GM18858 (cell line): ENCODE results near the gene SLCO4A1.
A peak's percentile ranks its signal among the peaks of the same experiment; 100 is the strongest.

Source experiments
- ATAC-seq: cut with Tn5 transposase; IDR thresholded peaks from one replicate; pipeline ENCODE4 v1.9.1; 2021; ENCODE audit not compliant: unreplicated experiment

Gene SLCO4A1

GRCh38 chr20:62650551-62651284 lies 8.4 kb downstream of the SLCO4A1 start:
- no peak for ATAC-seq

GRCh38 chr20:62651285-62652021 lies 9.2 kb downstream of the SLCO4A1 start:
- ATAC-seq = peak; percentile 49

DNA sequence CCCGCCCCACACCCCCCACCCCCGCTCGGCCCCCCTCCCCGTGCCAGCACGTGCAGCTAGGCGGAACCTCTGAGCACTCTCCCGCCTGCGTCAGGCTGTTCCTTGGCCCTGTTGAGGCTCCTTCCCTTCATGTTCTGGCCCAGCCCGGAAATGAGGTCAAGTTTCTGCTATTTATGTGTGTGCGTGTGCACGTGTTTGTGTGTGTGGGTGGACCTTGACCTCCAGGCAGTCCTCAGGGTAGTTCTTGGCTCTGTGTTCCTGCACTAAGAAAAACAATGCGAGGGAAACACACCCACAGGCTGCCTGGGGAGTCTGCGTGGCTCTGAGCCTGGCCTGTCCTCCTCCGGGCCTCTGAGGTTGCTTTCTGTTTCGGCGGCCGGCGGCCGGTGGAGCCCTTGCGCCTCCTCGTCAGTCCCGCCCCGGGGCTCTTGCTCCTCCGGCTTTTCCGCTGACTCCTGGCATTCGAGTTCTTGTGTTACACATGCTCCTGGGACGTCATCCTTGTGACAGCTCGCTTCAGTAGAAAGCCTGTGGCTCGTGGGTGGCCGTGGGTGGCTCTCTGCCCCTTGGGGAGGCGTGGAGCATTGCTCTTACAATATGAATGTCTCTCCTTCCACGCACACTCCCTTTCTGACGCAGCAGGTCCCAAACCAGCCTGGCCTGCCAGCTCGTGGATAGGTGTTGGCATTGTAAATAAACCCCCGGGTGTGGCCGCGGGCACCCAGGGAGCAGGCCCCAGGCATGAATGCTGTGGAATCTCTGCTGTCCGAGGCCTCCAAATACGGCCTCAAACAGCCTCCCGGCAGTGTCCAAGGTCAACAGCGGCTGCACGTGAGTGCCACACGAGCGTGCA lies 10.0 kb downstream of the SLCO4A1 start:
- peak; percentile 41 for ATAC-seq

GRCh38 chr20:62652894-62653305 lies 10.6 kb downstream of the SLCO4A1 start:
- no peak for ATAC-seq

GRCh38 chr20:62653373-62653772 lies 11.1 kb downstream of the SLCO4A1 start:
- ATAC-seq = no peak

- ATAC-seq = no peak
Observed at GRCh38 chr20:62653951-62654685, 11.8 kb downstream of the SLCO4A1 start.

DNA sequence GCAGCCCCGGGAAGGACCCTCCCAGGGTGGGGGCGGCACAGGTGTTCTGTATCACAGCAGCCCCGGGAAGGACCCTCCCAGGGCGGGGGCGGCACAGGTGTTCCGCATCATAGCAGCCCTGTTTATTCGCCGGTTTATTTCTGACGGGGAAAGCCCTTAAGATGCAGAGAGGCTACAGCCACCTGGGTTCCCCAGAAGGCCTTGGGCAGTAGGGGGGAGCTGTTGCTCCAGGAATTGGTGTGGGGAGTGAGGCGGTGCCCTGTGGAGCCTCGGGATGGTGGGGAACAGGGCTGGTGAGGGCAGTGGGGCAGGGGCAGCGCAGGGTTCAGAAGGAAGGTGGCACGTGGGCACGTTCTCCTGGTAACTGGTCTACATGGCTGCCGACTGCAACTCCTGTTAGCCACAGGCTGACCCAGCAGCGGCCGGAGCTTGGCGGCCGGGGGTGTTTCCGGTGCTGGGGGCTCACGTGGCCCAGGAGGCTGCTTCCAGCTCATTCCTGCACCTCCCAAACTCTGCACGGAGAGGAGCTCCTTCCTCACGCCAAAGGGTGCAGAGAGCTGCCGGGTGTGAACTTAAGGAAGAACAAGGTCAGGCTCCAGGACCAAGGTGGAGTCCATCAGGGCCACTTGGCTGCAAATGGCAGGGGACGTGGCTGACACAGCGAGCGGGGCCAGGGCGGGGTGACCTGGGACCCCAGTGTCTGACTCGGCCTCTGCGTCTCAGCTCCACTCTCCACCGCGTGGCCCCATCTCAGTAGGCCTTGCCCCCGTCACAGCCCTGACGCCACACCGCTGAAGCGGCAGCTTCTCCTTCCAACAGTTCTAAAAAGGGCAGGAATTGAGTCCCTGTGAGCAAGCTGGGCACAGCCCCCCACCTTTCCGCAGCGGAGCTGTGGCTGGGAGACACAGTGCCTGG lies 13.2 kb downstream of the SLCO4A1 start:
- no peak for ATAC-seq

DNA sequence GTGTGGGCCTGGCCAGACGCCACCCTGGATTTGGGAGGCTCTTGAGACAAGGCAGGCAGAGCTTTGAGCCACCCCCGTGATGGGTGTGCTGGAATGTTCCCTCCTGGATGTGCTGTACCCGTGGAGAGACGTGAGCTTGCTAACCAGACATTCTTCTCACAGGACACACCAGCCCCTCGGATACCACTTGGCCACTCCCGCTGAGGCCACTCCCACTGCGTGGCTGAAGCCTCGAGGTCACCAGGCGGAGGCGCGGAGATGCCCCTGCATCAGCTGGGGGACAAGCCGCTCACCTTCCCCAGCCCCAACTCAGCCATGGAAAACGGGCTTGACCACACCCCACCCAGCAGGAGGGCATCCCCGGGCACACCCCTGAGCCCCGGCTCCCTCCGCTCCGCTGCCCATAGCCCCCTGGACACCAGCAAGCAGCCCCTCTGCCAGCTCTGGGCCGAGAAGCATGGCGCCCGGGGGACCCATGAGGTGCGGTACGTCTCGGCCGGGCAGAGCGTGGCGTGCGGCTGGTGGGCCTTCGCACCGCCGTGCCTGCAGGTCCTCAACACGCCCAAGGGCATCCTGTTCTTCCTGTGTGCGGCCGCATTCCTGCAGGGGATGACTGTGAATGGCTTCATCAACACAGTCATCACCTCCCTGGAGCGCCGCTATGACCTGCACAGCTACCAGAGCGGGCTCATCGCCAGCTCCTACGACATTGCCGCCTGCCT lies 14.1 kb downstream of the SLCO4A1 start:
- ATAC-seq = no peak

DNA sequence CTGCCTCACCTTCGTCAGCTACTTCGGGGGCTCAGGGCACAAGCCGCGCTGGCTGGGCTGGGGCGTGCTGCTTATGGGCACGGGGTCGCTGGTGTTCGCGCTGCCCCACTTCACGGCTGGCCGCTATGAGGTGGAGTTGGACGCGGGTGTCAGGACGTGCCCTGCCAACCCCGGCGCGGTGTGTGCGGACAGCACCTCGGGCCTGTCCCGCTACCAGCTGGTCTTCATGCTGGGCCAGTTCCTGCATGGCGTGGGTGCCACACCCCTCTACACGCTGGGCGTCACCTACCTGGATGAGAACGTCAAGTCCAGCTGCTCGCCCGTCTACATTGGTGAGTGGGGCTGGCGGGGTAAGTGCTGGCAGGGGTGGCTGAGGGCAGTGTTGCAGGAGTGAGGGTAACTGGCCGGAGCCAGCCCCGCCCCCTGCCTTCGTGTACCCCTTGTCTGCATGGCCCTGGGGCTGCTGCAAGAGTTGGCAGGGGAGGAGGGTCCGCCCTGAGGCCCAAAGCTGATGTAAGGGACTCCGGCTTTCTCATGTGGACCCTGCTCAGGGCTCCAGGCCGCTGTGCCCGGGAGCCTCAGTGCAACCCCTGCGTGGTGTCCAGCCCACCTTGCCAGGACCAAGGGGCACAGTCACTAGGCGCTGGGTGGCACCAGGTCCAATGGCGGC lies 14.8 kb downstream of the SLCO4A1 start:
- ATAC-seq = no peak

DNA sequence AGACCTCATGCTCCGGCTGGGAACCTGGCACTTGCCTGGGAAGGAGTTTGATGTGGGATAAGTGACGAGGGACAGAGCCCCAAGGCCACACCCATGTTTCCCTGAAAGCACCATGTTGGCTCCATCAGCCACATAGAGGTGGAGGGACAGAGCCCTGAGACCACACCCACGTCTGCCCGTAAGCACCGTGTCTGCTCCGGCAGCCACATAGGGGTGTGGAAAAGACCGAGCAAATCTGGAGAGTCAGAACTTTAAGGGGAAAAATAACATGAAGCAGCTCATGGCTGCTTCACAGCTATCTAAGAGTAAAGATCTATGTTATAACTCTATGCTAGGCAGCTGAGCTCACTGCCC lies 15.3 kb downstream of the SLCO4A1 start:
- no peak for ATAC-seq

- no peak for ATAC-seq
Observed at GRCh38 chr20:62657956-62658355, 15.7 kb downstream of the SLCO4A1 start.

- ATAC-seq = no peak
Observed at GRCh38 chr20:62658593-62659178, 16.4 kb downstream of the SLCO4A1 start.

DNA sequence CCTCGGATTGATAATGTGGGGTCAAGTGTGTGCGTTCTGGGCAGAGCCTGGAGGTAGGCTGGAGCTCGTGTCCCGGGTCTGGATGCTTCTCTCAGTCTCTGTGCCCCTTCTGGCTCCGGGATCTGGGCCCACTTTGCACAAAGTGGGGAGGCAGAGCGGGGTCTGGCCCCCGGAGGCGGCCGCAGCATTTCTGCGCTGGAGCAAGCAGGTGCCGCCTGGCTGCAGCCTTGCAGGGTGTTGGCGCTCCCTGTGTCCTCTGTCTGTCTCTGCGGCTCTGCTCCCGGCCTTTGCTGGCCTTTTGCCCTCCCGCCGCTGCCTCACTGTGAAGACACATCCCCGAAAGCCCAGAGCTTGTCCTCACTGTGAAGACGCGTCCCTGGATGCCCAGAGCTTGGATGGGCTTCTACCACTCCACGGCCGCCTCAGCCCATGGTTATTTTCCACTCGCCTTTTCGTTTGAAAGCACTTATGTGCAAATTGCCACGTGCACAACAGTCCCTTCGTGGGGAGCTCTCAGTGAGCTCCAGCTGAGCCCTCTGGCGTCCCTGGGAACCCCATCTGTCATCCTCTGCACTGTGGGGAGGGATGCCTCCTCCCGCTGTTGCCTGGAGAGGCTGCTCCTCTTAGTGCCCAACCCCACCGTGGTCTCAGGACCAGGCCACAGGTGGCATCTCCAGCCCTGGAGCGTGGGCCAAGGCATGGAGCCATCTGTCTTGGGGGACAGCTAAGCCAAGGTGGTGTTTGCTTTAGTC lies 17.4 kb downstream of the SLCO4A1 start:
- ATAC-seq = no peak

DNA sequence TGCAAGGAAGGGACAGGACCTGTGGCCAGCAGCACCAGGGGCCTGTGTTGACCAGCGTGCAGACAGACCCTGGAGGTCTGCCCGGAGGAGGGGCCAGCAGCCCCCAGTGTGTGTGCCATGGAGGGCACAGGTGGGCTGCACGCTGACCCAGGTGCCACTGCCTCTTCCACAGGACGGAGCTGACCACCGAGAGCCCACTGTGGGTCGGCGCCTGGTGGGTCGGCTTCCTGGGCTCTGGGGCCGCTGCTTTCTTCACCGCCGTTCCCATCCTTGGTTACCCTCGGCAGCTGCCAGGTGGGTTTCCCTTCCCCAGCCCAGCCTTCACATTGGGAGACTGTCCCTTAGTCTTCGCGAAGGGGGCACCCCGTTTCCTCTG lies 17.9 kb downstream of the SLCO4A1 start:
- no peak for ATAC-seq

DNA sequence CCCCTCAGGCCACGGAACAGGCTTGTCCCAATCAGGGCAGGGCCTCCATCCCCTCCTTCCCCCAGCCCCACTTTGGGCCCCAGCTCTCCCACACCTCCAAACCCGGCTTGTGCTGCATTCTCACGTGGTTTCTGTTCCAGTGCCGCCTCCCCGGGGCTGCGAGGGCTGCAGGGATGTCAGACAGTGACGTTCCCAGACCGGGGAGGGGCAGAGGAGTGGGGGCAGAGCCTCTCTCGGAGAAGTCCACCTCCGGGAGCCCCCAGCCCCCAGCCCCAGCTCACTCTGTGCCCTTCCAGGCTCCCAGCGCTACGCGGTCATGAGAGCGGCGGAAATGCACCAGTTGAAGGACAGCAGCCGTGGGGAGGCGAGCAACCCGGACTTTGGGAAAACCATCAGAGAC lies 18.5 kb downstream of the SLCO4A1 start:
- no peak for ATAC-seq

DNA sequence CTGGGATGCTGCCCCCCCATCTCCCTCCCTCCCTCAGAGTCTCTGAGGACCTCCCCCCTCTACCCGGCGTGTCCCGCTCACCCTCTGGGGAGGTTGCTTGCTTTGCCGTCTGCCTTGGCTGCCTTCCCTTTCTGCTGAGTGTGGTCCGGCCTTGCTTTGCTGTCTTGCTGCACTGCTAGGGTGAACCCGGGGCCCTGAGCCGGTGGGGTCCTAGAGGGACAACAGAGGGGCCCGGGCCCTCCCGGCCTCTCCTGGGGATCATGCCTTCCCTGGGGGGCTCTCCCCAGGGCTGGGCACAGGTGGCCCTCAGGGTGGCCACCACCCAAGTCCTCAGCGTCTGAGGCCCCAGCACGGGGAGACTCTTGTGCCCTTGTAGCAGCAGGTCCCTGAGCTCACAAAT lies 19.3 kb downstream of the SLCO4A1 start:
- ATAC-seq = no peak

DNA sequence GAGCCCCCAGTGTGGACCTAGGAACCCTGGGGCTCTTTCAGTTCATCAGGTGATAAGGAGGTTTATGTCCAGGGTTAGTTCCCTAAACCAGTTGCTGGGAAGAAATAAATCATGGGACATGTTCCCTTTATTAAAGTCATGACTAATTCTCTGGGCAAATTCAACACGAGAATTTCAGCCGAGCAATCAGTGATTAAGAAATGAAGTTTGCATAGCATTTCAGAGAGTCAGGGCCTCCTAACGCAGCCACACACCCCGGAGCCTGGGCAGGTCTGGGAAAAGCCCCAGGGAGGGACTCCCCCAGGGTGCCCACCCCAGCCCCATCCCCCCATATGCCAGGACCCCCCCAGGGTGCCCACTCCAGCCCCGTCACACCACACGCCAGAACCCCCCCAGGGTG lies 20.1 kb downstream of the SLCO4A1 start:
- ATAC-seq = no peak
